GM12878 (cell line): ENCODE data around the gene NDUFB7. TPM values are rescaled to one million over a fixed set of nuclear protein-coding genes. Genes with fewer than 3 reads are reported as not detected.
A peak's percentile ranks its signal among the peaks of the same experiment; 100 is the strongest.

Experiments
- ATF3 ChIP-seq: IDR thresholded peaks from 2 replicates; pipeline ENCODE4 v1.6.1; 2011; ENCODE audit warnings: low read depth, mild to moderate bottlenecking, low read length, moderate library complexity, borderline replicate concordance; ENCODE audit errors: extremely low read depth
- BACH1 ChIP-seq: fragments of 450-650 bp; IDR thresholded peaks from 2 replicates; pipeline ENCODE4 v1.6.1; 2017; ENCODE audit warnings: mild to moderate bottlenecking, borderline replicate concordance
- CBFB ChIP-seq: IDR thresholded peaks from 2 replicates; pipeline ENCODE4 v1.6.1; 2016; ENCODE audit warnings: antibody characterized with exemption, low read depth
- CBX5 ChIP-seq: sonication (generic); IDR thresholded peaks from 2 replicates; pipeline ENCODE4 v1.6.1; 2016; ENCODE audit warnings: low read depth, moderate library complexity, mild to moderate bottlenecking, inconsistent platforms
- EGR1 ChIP-seq, 2 experiments: IDR thresholded peaks; 1 replicate in 1 of 2; 2 replicates in 1 of 2; pipeline ENCODE4 v1.6.1; 2011 to 2012; ENCODE audit warnings: low read depth in 2 of 2, low read length in 2 of 2, borderline replicate concordance in 1 of 2, mild to moderate bottlenecking in 1 of 2, moderate library complexity in 1 of 2
- EP300 ChIP-seq, 2 experiments: fragments of 150-350 bp in 1 of 2; IDR thresholded peaks; 2 replicates each; pipeline ENCODE4 v1.6.1; 2011 to 2012; ENCODE audit warnings: low read depth in 2 of 2, low read length in 2 of 2, borderline replicate concordance in 1 of 2, improper control_type of control experiment in 1 of 2, inconsistent platforms in 1 of 2; ENCODE audit not compliant: control insufficient read depth in 1 of 2
- FOS ChIP-seq: IDR thresholded peaks from 3 replicates; pipeline ENCODE4 v1.6.1; 2011; ENCODE audit warnings: borderline replicate concordance; ENCODE audit not compliant: insufficient read length; ENCODE audit errors: extremely low read depth
- FOXM1 ChIP-seq: IDR thresholded peaks from 2 replicates; pipeline ENCODE4 v1.6.1; 2012; ENCODE audit warnings: low read depth, mild to moderate bottlenecking, inconsistent platforms, low read length, moderate library complexity
- HSF1 ChIP-seq: fragments of 150-350 bp; IDR thresholded peaks from 2 replicates; pipeline ENCODE4 v1.6.1; 2014; ENCODE audit warnings: mild to moderate bottlenecking, low read depth, low read length
- IRF3 ChIP-seq: fragments of 450-650 bp; IDR thresholded peaks from 2 replicates; pipeline ENCODE4 v1.6.1; 2014; ENCODE audit warnings: mild to moderate bottlenecking
- NBN ChIP-seq: fragments of 450-650 bp; IDR thresholded peaks from 2 replicates; pipeline ENCODE4 v1.6.1; 2016
- PKNOX1 ChIP-seq: fragments of 450-650 bp; IDR thresholded peaks from 2 replicates; pipeline ENCODE4 v1.6.1; 2016; ENCODE audit warnings: mild to moderate bottlenecking
- POLR2AphosphoS2 ChIP-seq: IDR thresholded peaks from 2 replicates; pipeline ENCODE4 v1.6.1; 2011; ENCODE audit warnings: low read depth, mild to moderate bottlenecking, low read length, improper control_type of control experiment, moderate library complexity
- POLR2AphosphoS5 ChIP-seq: IDR thresholded peaks from 2 replicates; pipeline ENCODE4 v1.6.1; 2011; ENCODE audit warnings: mild to moderate bottlenecking, low read length, inconsistent platforms
- POU2F2 ChIP-seq: IDR thresholded peaks from 3 replicates; pipeline ENCODE4 v1.6.1; 2011; ENCODE audit warnings: low read depth, mild to moderate bottlenecking, low read length, borderline replicate concordance
- SP1 ChIP-seq: IDR thresholded peaks from one replicate; pipeline ENCODE4 v1.6.1; 2011; ENCODE audit warnings: low read depth, low read length
- YY1 ChIP-seq: IDR thresholded peaks from 2 replicates; pipeline ENCODE4 v1.6.1; 2011; ENCODE audit warnings: low read depth, mild to moderate bottlenecking, low read length
- ZNF207 ChIP-seq: fragments of 450-650 bp; IDR thresholded peaks from 2 replicates; pipeline ENCODE4 v1.6.1; 2014; ENCODE audit warnings: antibody characterized with exemption, mild to moderate bottlenecking, borderline replicate concordance
- ZNF622 ChIP-seq: fragments of 450-650 bp; IDR thresholded peaks from 2 replicates; pipeline ENCODE4 v1.6.1; 2017; ENCODE audit warnings: mild to moderate bottlenecking, inconsistent platforms
- polyA plus RNA-seq, 11 experiments: library from polyadenylated mRNA; depleted of rRNA in 4 of 11; unstranded in 6 of 11; stranded (reverse) in 5 of 11; fragments of >200 nt; fragmentation: Nextera tagmentation in 4 of 11; fragmentation: Illumina TruSeq in 1 of 11; extraction: Ambion mirVana in 4 of 11; extraction: Trizol in 1 of 11; gene quantifications; 1 replicate in 1 of 11; 2 replicates in 10 of 11; pipeline versions ENCODE4 v1.2.1 to v1.2.3, GENCODE V29; 2011 to 2016; ENCODE audit warnings: inconsistent platforms in 2 of 11, missing spikeins in 2 of 11, low read depth in 1 of 11
- total RNA-seq, 4 experiments: library from RNA; depleted of rRNA in 3 of 4; stranded (reverse); fragments of >200 nt in 3 of 4; fragmentation: Illumina TruSeq in 1 of 4; extraction: Trizol in 1 of 4; gene quantifications; 2 replicates each; pipeline versions ENCODE4 v1.2.1 to v1.2.3, GENCODE V29; 2013 to 2021
- TF ChIP-seq, protein P1 (sequence below): IDR thresholded peaks from 2 replicates; pipeline ENCODE4 v1.6.1; 2012; ENCODE audit warnings: improper control_type of control experiment, low read depth, low read length; ENCODE audit not compliant: insufficient replicate concordance

NDUFB7 gene
- total and polyA plus RNA-seq, 10 of the 15 experiments (the other 5 are each of a cell fraction or from before 2014, with no cell fraction given) = 14.6 to 480 (median 182) TPM

DNA sequence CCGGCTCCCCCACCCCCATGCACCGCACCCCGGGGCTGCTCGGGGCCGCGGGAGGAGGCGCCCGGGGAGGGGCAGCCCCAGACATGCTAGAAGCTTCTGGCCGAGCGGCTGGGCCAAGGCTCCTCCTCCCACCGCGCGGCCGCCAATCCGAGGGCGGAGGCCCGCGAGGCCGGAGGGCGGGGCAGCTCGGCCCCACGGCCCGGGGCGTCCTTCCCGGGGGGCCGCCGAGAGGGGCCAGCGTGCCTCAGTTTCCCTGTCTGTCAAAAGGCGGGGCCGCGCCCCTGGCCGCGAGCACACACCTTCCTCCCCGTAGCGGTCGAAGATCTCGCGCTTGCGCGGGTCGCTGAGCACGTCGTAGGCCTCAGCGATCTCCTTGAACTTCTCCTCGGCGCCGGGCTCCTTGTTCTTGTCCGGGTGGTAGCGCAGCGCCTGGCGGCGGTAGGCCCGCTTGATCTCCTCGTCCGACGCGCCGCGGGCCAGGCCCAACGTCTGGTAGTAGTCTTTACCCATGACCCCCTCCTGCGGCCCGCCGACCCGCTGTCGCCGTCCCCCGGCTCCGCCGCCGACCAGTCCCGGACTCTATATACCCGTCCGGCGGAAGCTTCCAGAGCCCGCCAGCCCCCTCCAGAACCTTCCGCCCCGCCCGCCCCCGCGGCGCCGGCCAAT lies 53.9 kb downstream of the NDUFB7 start, which contains the start of gene DNAJB1 (continued):
- TF ChIP-seq IRF3 = no peak
- TF ChIP-seq YY1 = peak; percentile 43; the same call in 1 of the 2 replicates
- peak; percentile 94 for TF ChIP-seq ZNF207
- TF ChIP-seq EP300 (IDR thresholded peaks at IDR 0.05; ENCODE audit: borderline replicate concordance in 1 of 2, control insufficient read depth in 1 of 2, low read depth in 2 of 2, low read length in 2 of 2) = peak in 1 of 2 experiments; percentile 11; a peak in 1 of 4 replicates
- peak; percentile 78; the same call in 1 of the 2 replicates for TF ChIP-seq CBFB
- peak; percentile 97 for TF ChIP-seq HSF1
- TF ChIP-seq FOXM1 = no peak
- TF ChIP-seq BACH1 = peak; percentile 70; the same call in 1 of the 2 replicates
- peak; percentile 11; the same call in 1 of the 2 replicates for TF ChIP-seq NBN
- TF ChIP-seq SP1 = peak; percentile 35
- TF ChIP-seq PKNOX1 = peak; percentile 45; the same call in 1 of the 2 replicates
- no peak for TF ChIP-seq FOS
- TF ChIP-seq, protein P1, sequence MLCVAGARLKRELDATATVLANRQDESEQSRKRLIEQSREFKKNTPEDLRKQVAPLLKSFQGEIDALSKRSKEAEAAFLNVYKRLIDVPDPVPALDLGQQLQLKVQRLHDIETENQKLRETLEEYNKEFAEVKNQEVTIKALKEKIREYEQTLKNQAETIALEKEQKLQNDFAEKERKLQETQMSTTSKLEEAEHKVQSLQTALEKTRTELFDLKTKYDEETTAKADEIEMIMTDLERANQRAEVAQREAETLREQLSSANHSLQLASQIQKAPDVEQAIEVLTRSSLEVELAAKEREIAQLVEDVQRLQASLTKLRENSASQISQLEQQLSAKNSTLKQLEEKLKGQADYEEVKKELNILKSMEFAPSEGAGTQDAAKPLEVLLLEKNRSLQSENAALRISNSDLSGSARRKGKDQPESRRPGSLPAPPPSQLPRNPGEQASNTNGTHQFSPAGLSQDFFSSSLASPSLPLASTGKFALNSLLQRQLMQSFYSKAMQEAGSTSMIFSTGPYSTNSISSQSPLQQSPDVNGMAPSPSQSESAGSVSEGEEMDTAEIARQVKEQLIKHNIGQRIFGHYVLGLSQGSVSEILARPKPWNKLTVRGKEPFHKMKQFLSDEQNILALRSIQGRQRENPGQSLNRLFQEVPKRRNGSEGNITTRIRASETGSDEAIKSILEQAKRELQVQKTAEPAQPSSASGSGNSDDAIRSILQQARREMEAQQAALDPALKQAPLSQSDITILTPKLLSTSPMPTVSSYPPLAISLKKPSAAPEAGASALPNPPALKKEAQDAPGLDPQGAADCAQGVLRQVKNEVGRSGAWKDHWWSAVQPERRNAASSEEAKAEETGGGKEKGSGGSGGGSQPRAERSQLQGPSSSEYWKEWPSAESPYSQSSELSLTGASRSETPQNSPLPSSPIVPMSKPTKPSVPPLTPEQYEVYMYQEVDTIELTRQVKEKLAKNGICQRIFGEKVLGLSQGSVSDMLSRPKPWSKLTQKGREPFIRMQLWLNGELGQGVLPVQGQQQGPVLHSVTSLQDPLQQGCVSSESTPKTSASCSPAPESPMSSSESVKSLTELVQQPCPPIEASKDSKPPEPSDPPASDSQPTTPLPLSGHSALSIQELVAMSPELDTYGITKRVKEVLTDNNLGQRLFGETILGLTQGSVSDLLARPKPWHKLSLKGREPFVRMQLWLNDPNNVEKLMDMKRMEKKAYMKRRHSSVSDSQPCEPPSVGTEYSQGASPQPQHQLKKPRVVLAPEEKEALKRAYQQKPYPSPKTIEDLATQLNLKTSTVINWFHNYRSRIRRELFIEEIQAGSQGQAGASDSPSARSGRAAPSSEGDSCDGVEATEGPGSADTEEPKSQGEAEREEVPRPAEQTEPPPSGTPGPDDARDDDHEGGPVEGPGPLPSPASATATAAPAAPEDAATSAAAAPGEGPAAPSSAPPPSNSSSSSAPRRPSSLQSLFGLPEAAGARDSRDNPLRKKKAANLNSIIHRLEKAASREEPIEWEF = no peak
- TF ChIP-seq EGR1 (IDR thresholded peaks at IDR 0.05; ENCODE audit: borderline replicate concordance in 1 of 2, low read depth in 2 of 2, low read length in 2 of 2) = 0 out of 3 replicates have a peak, but pooled peaks of 1 of the 2 experiments have one; percentile 21
- TF ChIP-seq ATF3 = no peak
- TF ChIP-seq POU2F2 = peak; percentile 93
- TF ChIP-seq POLR2AphosphoS5 = peak; percentile 96
- TF ChIP-seq CBX5 = 0 out of 2 replicates have a peak, but pooled peaks have one; percentile 25
- peak; percentile 85 for TF ChIP-seq POLR2AphosphoS2
- no peak for TF ChIP-seq ZNF622
